T-helper 2 cell treated with Interferon-gamma antibody and Interleukin-4, amounts not matched to agents 100 ng/mL and 5 ng/mL, for 36 hours (primary cell): Measurements from ENCODE around the gene RAB21. TPM values are rescaled to one million over a fixed set of nuclear protein-coding genes. Genes with fewer than 3 reads are reported as not detected.

ENCODE experiments used
- total RNA-seq: library from RNA; stranded (reverse); gene quantifications from 2 replicates; pipeline ENCODE4 v1.2.3, GENCODE V29; 2022

RAB21 gene
- total RNA-seq, 1 donor from 2014 or later: 64.7 TPM

Other genes starting within 250 kb of the RAB21 start
- 71.1 and 73.0 TPM in 2 replicates for gene ZFC3H1, start 91.0 kb upstream of the RAB21 start, total RNA-seq
- 4.9 and 5.7 TPM in 2 replicates for gene THAP2, start 90.6 kb upstream of the RAB21 start, total RNA-seq
- 17.2 and 18.5 TPM in 2 replicates for gene TMEM19, start 68.8 kb upstream of the RAB21 start, total RNA-seq
- 41.0 and 44.1 TPM in 2 replicates for gene TBC1D15, start 84.9 kb downstream of the RAB21 start, total RNA-seq
- not detected in 2 replicates for gene TPH2, start 184.0 kb downstream of the RAB21 start, total RNA-seq